AG04449 (cell line): Measurements from ENCODE around the gene PSG4.

Experiments
- CTCF ChIA-PET: fragments of 350-600 bp; formaldehyde crosslinking; extraction: SDS; loops from one replicate; lab custom pipeline; 2021; ENCODE audit warnings: antibody characterized with exemption; lab: Yijun Ruan, JAX
- POLR2A ChIA-PET: fragments of 400-600, 350-600 bp; formaldehyde crosslinking; extraction: SDS; loops from one replicate; lab custom pipeline; 2020; ENCODE audit warnings: antibody characterized with exemption, inconsistent platforms; lab: Yijun Ruan, JAX
- DNase-seq: peaks from one replicate; pipeline ENCODE4 v3.0.0-alpha.2; 2010; ENCODE audit warnings: low read depth, low spot score
- H3K4me3 ChIP-seq: 2 replicates; pipeline ENCODE4 v1.5.1; 2011; ENCODE audit warnings: low read depth, mild to moderate bottlenecking, control low read depth, low read length
- CTCF ChIP-seq: IDR thresholded peaks from one replicate; pipeline ENCODE4 v1.5.1; 2011; ENCODE audit warnings: mild to moderate bottlenecking, moderate library complexity, low read length, control low read depth, inconsistent platforms; ENCODE audit not compliant: insufficient read depth; ENCODE audit errors: missing control alignments

PSG4 gene

DNA sequence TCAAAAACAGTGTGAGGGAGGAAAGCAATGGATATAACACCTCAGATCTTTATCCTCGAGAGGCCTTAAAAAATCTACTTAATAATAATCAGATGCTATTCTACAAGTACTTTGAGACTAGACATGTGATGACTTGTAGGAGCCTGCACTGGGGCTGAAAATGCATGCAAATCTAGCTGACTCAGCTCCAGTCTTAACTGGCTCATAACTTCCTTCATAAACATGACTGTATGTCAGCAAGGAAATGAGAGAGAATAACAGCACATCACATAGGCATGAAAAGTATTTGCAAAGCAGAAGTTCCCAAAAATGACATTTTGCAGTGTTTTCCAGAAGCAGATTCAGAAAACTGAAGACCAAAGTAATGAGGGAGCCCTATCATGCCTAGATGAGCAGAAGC is 57.2 kb downstream of the PSG4 start:
- no peak for TF ChIP-seq CTCF
- ChIA-PET CTCF (no interaction called here), POLR2A (no interaction called here)
- DNase-seq: peak; percentile 83
- no peak overlapping the region for H3K4me3 ChIP-seq
